ENCODE results near the gene DYRK1A.
"Not testable (repeated sequence)": the region's sequence is repeated elsewhere in the genome, so short reads cannot be mapped to it uniquely, and the experiment has no call there.

Gene DYRK1A

GRCh38 chr21:37496972-37497371, 130.4 kb downstream of the DYRK1A start:
- no peak for DNase-seq

- DNase-seq, result no peak
These were observed 132.1 kb downstream of the DYRK1A start for GRCh38 chr21:37498664-37499063.

- DNase-seq, result no peak
These were observed 136.4 kb downstream of the DYRK1A start for GRCh38 chr21:37502947-37503346.

- DNase-seq, result no peak
These were observed 137.4 kb downstream of the DYRK1A start for GRCh38 chr21:37503848-37504467.

- no peak for DNase-seq
These were observed 139.4 kb downstream of the DYRK1A start for GRCh38 chr21:37505963-37506362.

GRCh38 chr21:37507716-37508115, 141.1 kb downstream of the DYRK1A start:
- DNase-seq, result no peak

- no peak for DNase-seq
These were observed 141.8 kb downstream of the DYRK1A start for GRCh38 chr21:37508341-37508740.

- no peak for DNase-seq
These were observed 143.3 kb downstream of the DYRK1A start for GRCh38 chr21:37509802-37510393.

- DNase-seq, result no peak
These were observed 145.3 kb downstream of the DYRK1A start for GRCh38 chr21:37511848-37512247.

- DNase-seq, result no peak
These were observed 146.8 kb downstream of the DYRK1A start for GRCh38 chr21:37513383-37513782.

- no peak for DNase-seq
These were observed 147.6 kb downstream of the DYRK1A start for GRCh38 chr21:37514038-37514667.

GRCh38 chr21:37516998-37517397, 150.4 kb downstream of the DYRK1A start:
- no peak for DNase-seq

- DNase-seq, result no peak
These were observed 154.2 kb downstream of the DYRK1A start for GRCh38 chr21:37520801-37521200.

GRCh38 chr21:37521658-37522057, 155.1 kb downstream of the DYRK1A start:
- no peak for DNase-seq

GRCh38 chr21:37522641-37523295, 156.2 kb downstream of the DYRK1A start:
- DNase-seq, result no peak

GRCh38 chr21:37524944-37525343, 158.4 kb downstream of the DYRK1A start:
- DNase-seq, result not testable (repeated sequence)

GRCh38 chr21:37525810-37526209, 159.2 kb downstream of the DYRK1A start:
- DNase-seq, result no peak

- no peak for DNase-seq
These were observed 160.5 kb downstream of the DYRK1A start for GRCh38 chr21:37527103-37527502.

- DNase-seq, result no peak
These were observed 161.1 kb downstream of the DYRK1A start for GRCh38 chr21:37527716-37528115.

GRCh38 chr21:37528150-37528937, 161.8 kb downstream of the DYRK1A start:
- DNase-seq, result no peak

GRCh38 chr21:37529649-37530048, 163.1 kb downstream of the DYRK1A start:
- no peak for DNase-seq

- DNase-seq, result no peak
These were observed 164.4 kb downstream of the DYRK1A start for GRCh38 chr21:37530901-37531351.

GRCh38 chr21:37531431-37531932, 164.9 kb downstream of the DYRK1A start:
- DNase-seq, result no peak
